K562 (cell line): ENCODE results near the gene DLGAP3. TPM values are rescaled to one million over a fixed set of nuclear protein-coding genes. Genes with fewer than 3 reads are reported as not detected.

ENCODE experiments used
- ATAC-seq: fragments of 200-7000 bp; cut with Tn5 transposase; 3 replicates; pipeline ENCODE4 v1.9.1; 2020; ENCODE audit warnings: moderate library complexity
- BruUV-seq: library from RNA; stranded (reverse); fragments of 400-500 nt; replicated peaks from 2 replicates; lab custom pipeline; 2021; lab: Mats Ljungman, UMichigan
- CTCF ChIA-PET: fragments of 300-600 bp; formaldehyde crosslinking; extraction: SDS; loops from one replicate; lab custom pipeline; 2021; ENCODE audit warnings: low intra/inter-chr PET ratio; lab: Yijun Ruan, JAX
- POLR2A ChIA-PET: fragments of 300-600, 350-650 bp; sonication (Branson Sonifier 250); formaldehyde crosslinking; extraction: SDS; loops from one replicate; lab custom pipeline; 2021; ENCODE audit warnings: antibody characterized with exemption, inconsistent platforms; lab: Yijun Ruan, JAX
- DNase-seq, 4 experiments: peaks; one replicate each; pipeline versions ENCODE4 v3.0.0 to v3.0.0-alpha.2; 2011 to 2018; ENCODE audit warnings: low spot score in 3 of 4, mixed read lengths in 3 of 4; ENCODE audit errors: extremely low read depth in 1 of 4
- FAIRE-seq: peaks from 2 replicates; lab custom pipeline; 2011; peaks lifted over from hg19 to GRCh38; lab: Jason Lieb, UNC
- H2AFZ ChIP-seq: 2 replicates; pipeline ENCODE4 v1.6.0; 2011; ENCODE audit warnings: low read depth, low read length, control low read depth, inconsistent platforms
- H3K27ac ChIP-seq: fragments of 200-600 bp; 3 replicates; pipeline ENCODE4 v1.8.0; 2011; ENCODE audit warnings: low read depth, mild to moderate bottlenecking, control low read depth, inconsistent platforms, low read length, moderate library complexity, mixed read lengths; ENCODE audit errors: extremely low read depth
- H3K27me3 ChIP-seq, 2 experiments: fragments of 300-600 bp in 1 of 2; 2 replicates in 1 of 2; 3 replicates in 1 of 2; pipeline versions ENCODE4 v1.6.0 to v1.8.0; 2011; ENCODE audit warnings: inconsistent platforms in 2 of 2, low read length in 2 of 2, mild to moderate bottlenecking in 1 of 2, mixed read lengths in 1 of 2, moderate library complexity in 1 of 2; ENCODE audit not compliant: control insufficient read depth in 2 of 2, insufficient read depth in 2 of 2
- H3K36me3 ChIP-seq: fragments of 300-600 bp; 3 replicates; pipeline ENCODE4 v1.8.0; 2011; ENCODE audit warnings: mild to moderate bottlenecking, low read length, inconsistent platforms; ENCODE audit not compliant: control insufficient read depth, insufficient read depth
- H3K4me1 ChIP-seq, 2 experiments: fragments of 200-600 bp in 1 of 2; replicated peaks in 1 of 2; 2 replicates in 1 of 2; 3 replicates in 1 of 2; pipeline versions ENCODE4 v1.5.1 to v1.8.0; 2011; ENCODE audit warnings: inconsistent platforms in 2 of 2, low read length in 2 of 2, mild to moderate bottlenecking in 1 of 2, mixed read lengths in 1 of 2, moderate library complexity in 1 of 2; ENCODE audit not compliant: control insufficient read depth in 2 of 2, insufficient read depth in 2 of 2
- H3K4me2 ChIP-seq: 2 replicates; pipeline ENCODE4 v1.6.1; 2011; ENCODE audit warnings: low read length, control low read depth, inconsistent platforms, mixed read lengths; ENCODE audit not compliant: insufficient read depth
- H3K4me3 ChIP-seq: fragments of 200-600 bp; sonication (generic), shearing (Covaris generic); 2 replicates; pipeline ENCODE4 v1.5.1; 2016; ENCODE audit warnings: control low read depth, inconsistent platforms
- H3K79me2 ChIP-seq: fragments of 200-600 bp; 3 replicates; pipeline ENCODE4 v1.8.0; 2011; ENCODE audit warnings: low read length, inconsistent platforms; ENCODE audit not compliant: control insufficient read depth, insufficient read depth
- H3K9ac ChIP-seq, 2 experiments: 2 replicates each; pipeline versions ENCODE4 v1.6.0 to v1.6.1; 2011; ENCODE audit warnings: low read depth in 2 of 2, low read length in 2 of 2, control low read depth in 1 of 2, inconsistent platforms in 1 of 2, mild to moderate bottlenecking in 1 of 2, mixed read lengths in 1 of 2; ENCODE audit not compliant: insufficient read depth in 1 of 2
- H3K9me1 ChIP-seq: one replicate; pipeline ENCODE4 v1.6.0; 2011; ENCODE audit warnings: inconsistent platforms, mild to moderate bottlenecking, low read length, moderate library complexity; ENCODE audit not compliant: control insufficient read depth, insufficient read depth
- H3K9me3 ChIP-seq: replicated peaks from 2 replicates; pipeline ENCODE4 v1.5.1; 2011; ENCODE audit warnings: low read depth, low read length, inconsistent platforms; ENCODE audit not compliant: control insufficient read depth, insufficient read depth
- H4K20me1 ChIP-seq: replicated peaks from 2 replicates; pipeline ENCODE4 v1.6.1; 2011; ENCODE audit warnings: low read length, inconsistent platforms, mixed read lengths; ENCODE audit not compliant: control insufficient read depth, insufficient read depth
- ATF2 ChIP-seq: sonication (generic); formaldehyde crosslinking; IDR thresholded peaks from 2 replicates; pipeline ENCODE4 v1.8.1; 2022; ENCODE audit warnings: missing genetic modification reagents
- DACH1 ChIP-seq: fragments of 450-650 bp; IDR thresholded peaks from 2 replicates; pipeline ENCODE4 v1.6.1; 2018; ENCODE audit not compliant: partially characterized antibody
- DIDO1 ChIP-seq: fragments of 450-650 bp; IDR thresholded peaks from 2 replicates; pipeline ENCODE4 v1.6.1; 2016; ENCODE audit warnings: low read depth, missing biosample characterization, missing genetic modification characterization
- ETV6 ChIP-seq, 3 experiments: fragments of 150-350 bp in 1 of 3; sonication (generic) in 1 of 3; formaldehyde crosslinking in 1 of 3; IDR thresholded peaks; 2 replicates each; pipeline versions ENCODE4 v1.6.1 to v1.8.0; 2014 to 2022; ENCODE audit warnings: borderline replicate concordance in 2 of 3, low read depth in 2 of 3, antibody characterized with exemption in 1 of 3, low read length in 1 of 3, mild to moderate bottlenecking in 1 of 3, missing genetic modification reagents in 1 of 3
- LCOR ChIP-seq: sonication (generic); formaldehyde crosslinking; IDR thresholded peaks from 2 replicates; pipeline ENCODE4 v1.8.0; 2022; ENCODE audit warnings: mild to moderate bottlenecking, missing genetic modification reagents
- MYNN ChIP-seq, 2 experiments: sonication (generic); formaldehyde crosslinking in 1 of 2; IDR thresholded peaks; 2 replicates each; pipeline versions ENCODE4 v1.5.0 to v1.6.1; 2016 to 2020; ENCODE audit warnings: antibody characterized with exemption in 1 of 2, missing genetic modification reagents in 1 of 2
- NR2C2 ChIP-seq, 2 experiments: fragments of 200-800 bp in 1 of 2; sonication (Bioruptor generic) in 1 of 2; sonication (generic) in 1 of 2; formaldehyde crosslinking in 1 of 2; IDR thresholded peaks; 2 replicates each; pipeline versions ENCODE4 v1.6.1 to v1.8.0; 2016 to 2022; ENCODE audit warnings: mild to moderate bottlenecking in 1 of 2, missing compliant biosample characterization in 1 of 2, missing genetic modification characterization in 1 of 2, missing genetic modification reagents in 1 of 2
- PHB2 ChIP-seq: fragments of 450-650 bp; IDR thresholded peaks from 2 replicates; pipeline ENCODE4 v1.6.1; 2017; ENCODE audit warnings: low read depth
- PPARD ChIP-seq: fragments of 250-450 bp; sonication (Bioruptor Pico); IDR thresholded peaks from 2 replicates; pipeline ENCODE4 v1.8.0; 2022; ENCODE audit warnings: inconsistent platforms, mild to moderate bottlenecking, moderate library complexity
- PRDM10 ChIP-seq: fragments of 450-650 bp; IDR thresholded peaks from 2 replicates; pipeline ENCODE4 v1.6.1; 2018; ENCODE audit not compliant: partially characterized antibody
- SMARCC2 ChIP-seq: fragments of 450-650 bp; IDR thresholded peaks from 2 replicates; pipeline ENCODE4 v1.6.1; 2017; ENCODE audit warnings: antibody characterized with exemption, moderate library complexity, mild to moderate bottlenecking, low read depth
- SRSF1 ChIP-seq: fragments of 200-400 bp; formaldehyde crosslinking; IDR thresholded peaks from 2 replicates; pipeline ENCODE4 v1.6.1; 2017; ENCODE audit warnings: mild to moderate bottlenecking, low read depth, low read length, moderate library complexity
- THRAP3 ChIP-seq: fragments of 450-650 bp; IDR thresholded peaks from 2 replicates; pipeline ENCODE4 v1.6.1; 2016; ENCODE audit warnings: mild to moderate bottlenecking, inconsistent platforms, borderline replicate concordance
- ZNF23 ChIP-seq: fragments of 250-450 bp; sonication (Bioruptor Pico); IDR thresholded peaks from 2 replicates; pipeline ENCODE4 v1.4.0; 2020; ENCODE audit warnings: mild to moderate bottlenecking
- ZNF707 ChIP-seq: fragments of 250-450 bp; sonication (Bioruptor Pico); conservative IDR thresholded peaks from 2 replicates; pipeline ENCODE4 v1.8.0; 2022; ENCODE audit warnings: inconsistent platforms, mild to moderate bottlenecking, moderate library complexity
- WGBS: fragments of 100-300 bp; shearing (Covaris generic); methylation state at CpG from one replicate; pipeline ENCODE4 v1.1.6; 2016; ENCODE audit warnings: low coverage, mixed read lengths; ENCODE audit not compliant: insufficient coverage; ENCODE audit errors: missing lambda C conversion rate; 5-methylcytosine and 5-hydroxymethylcytosine counted together
- in situ Hi-C: fragments of 300-500 bp; cut with MboI; formaldehyde crosslinking; loops from 4 replicates; pipeline ENCODE4 v1.15.0; 2018; ENCODE audit warnings: inconsistent platforms, mixed read lengths
- intact Hi-C: fragments of 100-400 bp; cut with micrococcal nuclease; formaldehyde crosslinking; loops from 2 replicates; pipeline ENCODE4 v1.14.2; 2022
- polyA plus RNA-seq, 8 experiments: library from polyadenylated mRNA; depleted of rRNA in 4 of 8; stranded (reverse) in 5 of 8; unstranded in 3 of 8; fragments of >200 nt; fragmentation: Nextera tagmentation in 2 of 8; fragmentation: Illumina TruSeq in 1 of 8; extraction: Ambion mirVana in 2 of 8; extraction: Trizol in 1 of 8; gene quantifications; 2 replicates each; pipeline versions ENCODE4 v1.2.1 to v1.2.3, GENCODE V29; 2011 to 2014; ENCODE audit warnings: inconsistent platforms in 1 of 8, missing spikeins in 1 of 8
- total RNA-seq, 7 experiments: library from RNA; depleted of rRNA in 6 of 7; stranded (reverse); fragments of >200 nt in 6 of 7; fragmentation: Illumina TruSeq in 2 of 7; extraction: Trizol in 2 of 7; gene quantifications; 2 replicates each; pipeline versions ENCODE4 v1.2.1 to v1.2.3, GENCODE V29; 2011 to 2021; ENCODE audit warnings: low replicate concordance in 1 of 7

DLGAP3 gene
- total and polyA plus RNA-seq, 9 of the 15 experiments (the other 6 are each of a cell fraction or from before 2014, with no cell fraction given) = 0.01 to 0.16 (median 0.07) TPM; not detected in 6

GRCh38 chr1:34850382-34850781 lies 79.1 kb downstream of the DLGAP3 start (continued):
- TF ChIP-seq PRDM10 = no peak
- TF ChIP-seq SMARCC2 = no peak

GRCh38 chr1:34847094-34847493 lies 82.4 kb downstream of the DLGAP3 start:
- Histone ChIP-seq H3K36me3 (peaks cover 8% of the 10 kb centered on the region), H3K27me3 (no peaks in the 10 kb centered on the region), H3K79me2 (0 out of 3 replicates have a peak, but pooled peaks cover 1% of the 10 kb centered on the region), H4K20me1 (peaks cover 5% of the 10 kb centered on the region; the same call in 1 of the 2 replicates), H3K9me1 (peaks cover 8% of the 10 kb centered on the region), H3K4me1 (peaks cover 38 to 51% of the 10 kb centered on the region in 2 experiments), H3K4me2 (no peak overlapping the region), H3K4me3 (no peak overlapping the region), H2AFZ (no peak overlapping the region), H3K27ac (no peak overlapping the region), H3K9me3 (no peaks in the 10 kb centered on the region), H3K9ac (peak overlapping the region in 1 of 2 experiments; percentile 3; a peak in 1 of 4 replicates)
- intact Hi-C loops (no loop called here), in situ Hi-C loops (loop anchor here (5.0 kb wide), 1 partner anchor 60 kb away; no protein-coding TSS in a partner anchor)
- ChIA-PET CTCF (no interaction called here), POLR2A (interaction anchor here (0.6 to 1.3 kb wide), 3 partner anchors 45 to 359 kb away, joined by 4 read pairs; no protein-coding TSS in a partner anchor)
- FAIRE-seq = no peak
- DNase-seq = no peak
- BruUV-seq = no TSS peak
- 78% methylated on average over 6 of the region's 7 CpGs for WGBS
- no peak for ATAC-seq
- TF ChIP-seq ZNF707 (no peak), SRSF1 (no peak), PHB2 (no peak), ETV6 (IDR thresholded peaks at IDR 0.05; ENCODE audit: borderline replicate concordance in 1 of 2, low read depth in 2 of 2, low read length in 1 of 2) (no peak), ETV6 (CRISPR knock-in tag; IDR thresholded peaks at IDR 0.05; ENCODE audit: borderline replicate concordance) (no peak), ZNF23 (no peak), PPARD (CRISPR knock-in tag) (no peak), DIDO1 (tag) (no peak), LCOR (CRISPR knock-in tag) (no peak), MYNN (IDR thresholded peaks at IDR 0.05) (no peak), MYNN (CRISPR knock-in tag; IDR thresholded peaks at IDR 0.05) (no peak), ATF2 (no peak), SMARCC2 (no peak), THRAP3 (no peak), DACH1 (no peak), NR2C2 (CRISPR knock-in tag; IDR thresholded peaks at IDR 0.05) (no peak), NR2C2 (tag; IDR thresholded peaks at IDR 0.05) (no peak)
